H1 (cell line): Measurements from ENCODE around the gene SLC26A8. TPM values are rescaled to one million over a fixed set of nuclear protein-coding genes. Genes with fewer than 3 reads are reported as not detected.

Experiments
- CTCF ChIA-PET: fragments of 300-600 bp; sonication (Branson Sonifier 250); formaldehyde crosslinking; loops from one replicate; lab custom pipeline; 2021; ENCODE audit not compliant: partially characterized antibody; lab: Charles Lee
- POLR2A ChIA-PET: fragments of 300-600 bp; sonication (Branson Sonifier 250); formaldehyde crosslinking; loops from one replicate; lab custom pipeline; 2021; ENCODE audit warnings: inconsistent platforms; ENCODE audit not compliant: partially characterized antibody; lab: Charles Lee
- DNase-seq, 2 experiments: peaks; one replicate each; pipeline versions ENCODE4 v3.0.0 to v3.0.0-alpha.2; 2010 to 2022; ENCODE audit warnings: low spot score in 2 of 2, low read depth in 1 of 2, mixed read lengths in 1 of 2
- FAIRE-seq: peaks from 2 replicates; lab custom pipeline; 2011; peaks lifted over from hg19 to GRCh38; lab: Jason Lieb, UNC
- H2AFZ ChIP-seq: 2 replicates; pipeline ENCODE4 v1.8.1; 2012; ENCODE audit warnings: low read length, inconsistent platforms
- H2AK5ac ChIP-seq: 2 replicates; pipeline ENCODE4 v1.6.1; 2013; ENCODE audit warnings: low read depth, low read length
- H2BK120ac ChIP-seq: replicated peaks from 2 replicates; pipeline ENCODE3; 2013; ENCODE audit warnings: low read depth, low read length, inconsistent platforms
- H2BK12ac ChIP-seq: 2 replicates; pipeline ENCODE4 v1.6.1; 2013; ENCODE audit warnings: low read depth, low read length
- H2BK15ac ChIP-seq: 2 replicates; pipeline ENCODE4 v1.6.1; 2013; ENCODE audit warnings: low read length
- H2BK20ac ChIP-seq: 2 replicates; pipeline ENCODE4 v1.6.1; 2013; ENCODE audit warnings: low read length
- H2BK5ac ChIP-seq: 2 replicates; pipeline ENCODE4 v1.6.1; 2013; ENCODE audit warnings: low read depth, low read length
- H3K14ac ChIP-seq: 2 replicates; pipeline ENCODE4 v1.6.1; 2013; ENCODE audit warnings: inconsistent platforms; ENCODE audit not compliant: insufficient read length
- H3K18ac ChIP-seq: 2 replicates; pipeline ENCODE4 v1.6.1; 2013; ENCODE audit warnings: low read length; ENCODE audit errors: extremely low read depth
- H3K23ac ChIP-seq: 2 replicates; pipeline ENCODE4 v1.6.1; 2013; ENCODE audit warnings: inconsistent platforms; ENCODE audit not compliant: insufficient read length
- H3K23me2 ChIP-seq: 2 replicates; pipeline ENCODE4 v1.6.1; 2013; ENCODE audit warnings: low read depth, low read length
- H3K27ac ChIP-seq: 2 replicates; pipeline ENCODE4 v1.6.1; 2011; ENCODE audit warnings: low read depth, low read length, inconsistent platforms
- H3K27me3 ChIP-seq, 4 experiments: replicated peaks in 1 of 4; 1 replicate in 1 of 4; 2 replicates in 3 of 4; pipeline versions ENCODE4 v1.6.1 to v1.8.1; 2011 to 2013; ENCODE audit warnings: low read length in 3 of 4, mild to moderate bottlenecking in 3 of 4, inconsistent platforms in 2 of 4, mixed read lengths in 2 of 4, moderate library complexity in 1 of 4; ENCODE audit not compliant: control insufficient read depth in 3 of 4, insufficient read depth in 3 of 4; ENCODE audit errors: extremely low read depth in 1 of 4
- H3K36me3 ChIP-seq, 4 experiments: 2 replicates each; pipeline versions ENCODE4 v1.6.1 to v1.8.1; 2011 to 2013; ENCODE audit warnings: mild to moderate bottlenecking in 4 of 4, low read length in 3 of 4, moderate library complexity in 2 of 4, control low read depth in 1 of 4, inconsistent platforms in 1 of 4; ENCODE audit not compliant: insufficient read depth in 4 of 4, control insufficient read depth in 2 of 4
- H3K4ac ChIP-seq: replicated peaks from 2 replicates; pipeline ENCODE3; 2013; ENCODE audit warnings: low read length, low read depth, mixed read lengths, inconsistent platforms; ENCODE audit not compliant: insufficient read length
- H3K4me1 ChIP-seq, 4 experiments: replicated peaks in 1 of 4; 1 replicate in 1 of 4; 2 replicates in 3 of 4; pipeline versions ENCODE4 v1.6.1 to v1.8.1; 2011 to 2013; ENCODE audit warnings: low read length in 3 of 4, inconsistent platforms in 2 of 4, mixed read lengths in 1 of 4; ENCODE audit not compliant: insufficient read depth in 4 of 4, control insufficient read depth in 3 of 4
- H3K4me2 ChIP-seq, 2 experiments: 2 replicates each; pipeline versions ENCODE4 v1.6.1 to v1.8.1; 2011 to 2013; ENCODE audit warnings: low read depth in 2 of 2, low read length in 2 of 2, control low read depth in 1 of 2, inconsistent platforms in 1 of 2, mild to moderate bottlenecking in 1 of 2; ENCODE audit not compliant: insufficient read depth in 1 of 2
- H3K4me3 ChIP-seq, 4 experiments: fragments of 200-600, 300-600 bp in 1 of 4; sonication (generic), shearing (Covaris generic), sonication (Bioruptor Twin) in 1 of 4; 2 replicates each; pipeline versions ENCODE4 v1.5.1 to v1.8.1; 2011 to 2016; ENCODE audit warnings: low read length in 4 of 4, low read depth in 3 of 4, control low read depth in 2 of 4, inconsistent platforms in 2 of 4, mild to moderate bottlenecking in 2 of 4, mixed read lengths in 1 of 4, moderate library complexity in 1 of 4; ENCODE audit not compliant: insufficient read depth in 2 of 4; ENCODE audit errors: extremely low read depth in 1 of 4
- H3K56ac ChIP-seq: replicated peaks from 2 replicates; pipeline ENCODE3; 2013; ENCODE audit warnings: low read depth, mild to moderate bottlenecking, mixed read lengths, low read length, inconsistent platforms; ENCODE audit not compliant: insufficient read length
- H3K79me1 ChIP-seq: 2 replicates; pipeline ENCODE4 v1.6.1; 2013; ENCODE audit warnings: low read depth, low read length, control low read depth
- H3K79me2 ChIP-seq, 2 experiments: 2 replicates each; pipeline versions ENCODE4 v1.6.1 to v1.8.1; 2012 to 2013; ENCODE audit warnings: low read length in 2 of 2, mild to moderate bottlenecking in 2 of 2, inconsistent platforms in 1 of 2; ENCODE audit not compliant: insufficient read depth in 2 of 2, control insufficient read depth in 1 of 2
- H3K9ac ChIP-seq, 4 experiments: replicated peaks in 1 of 4; 1 replicate in 1 of 4; 2 replicates in 3 of 4; pipeline versions ENCODE4 v1.6.1 to v1.8.1; 2011 to 2013; ENCODE audit warnings: low read depth in 3 of 4, low read length in 3 of 4, control low read depth in 2 of 4, mild to moderate bottlenecking in 2 of 4, moderate library complexity in 2 of 4, inconsistent platforms in 1 of 4; ENCODE audit errors: extremely low read depth in 1 of 4
- H3K9me3 ChIP-seq, 2 experiments: 2 replicates each; pipeline versions ENCODE4 v1.6.1 to v1.8.1; 2012 to 2013; ENCODE audit warnings: mild to moderate bottlenecking in 2 of 2, moderate library complexity in 2 of 2, control low read depth in 1 of 2, inconsistent platforms in 1 of 2, low read depth in 1 of 2, low read length in 1 of 2, mixed read lengths in 1 of 2; ENCODE audit not compliant: insufficient read depth in 2 of 2
- H4K20me1 ChIP-seq, 2 experiments: replicated peaks in 1 of 2; 2 replicates each; pipeline versions ENCODE3 to v1.8.1; 2011 to 2013; ENCODE audit warnings: inconsistent platforms in 2 of 2, low read length in 2 of 2, mild to moderate bottlenecking in 1 of 2; ENCODE audit not compliant: insufficient read depth in 2 of 2, control insufficient read depth in 1 of 2
- H4K5ac ChIP-seq: 2 replicates; pipeline ENCODE4 v1.6.1; 2013; ENCODE audit warnings: low read length, low read depth, mixed read lengths, inconsistent platforms; ENCODE audit not compliant: insufficient read length
- H4K8ac ChIP-seq: 2 replicates; pipeline ENCODE4 v1.8.0; 2013; ENCODE audit warnings: mild to moderate bottlenecking, moderate library complexity, low read length, inconsistent platforms; ENCODE audit not compliant: insufficient read depth; ENCODE audit errors: extremely low read depth
- H4K91ac ChIP-seq: replicated peaks from 2 replicates; pipeline ENCODE3; 2013; ENCODE audit warnings: low read length, mixed read lengths, inconsistent platforms; ENCODE audit not compliant: insufficient read length
- EP300 ChIP-seq, 2 experiments: IDR thresholded peaks; 1 replicate in 1 of 2; 2 replicates in 1 of 2; pipeline ENCODE4 v1.6.1; 2011 to 2012; ENCODE audit warnings: low read depth in 2 of 2, low read length in 2 of 2, mild to moderate bottlenecking in 2 of 2, borderline replicate concordance in 1 of 2, inconsistent platforms in 1 of 2, moderate library complexity in 1 of 2
- NANOG ChIP-seq: IDR thresholded peaks from 2 replicates; pipeline ENCODE4 v1.6.1; 2011; ENCODE audit warnings: low read length, low read depth, mild to moderate bottlenecking, inconsistent platforms; ENCODE audit not compliant: insufficient read depth, poor library complexity, severe bottlenecking
- polyA plus RNA-seq, 7 experiments: library from polyadenylated mRNA; depleted of rRNA in 3 of 7; stranded (reverse) in 5 of 7; unstranded in 2 of 7; fragments of >200 nt in 5 of 7; fragments of 200-250 nt in 2 of 7; gene quantifications; 1 replicate in 5 of 7; 2 replicates in 1 of 7; 4 replicates in 1 of 7; pipeline versions ENCODE4 v1.2.1 to v1.2.3, GENCODE V29; 2011 to 2013; ENCODE audit warnings: missing spikeins in 2 of 7, mixed read lengths in 2 of 7
- total RNA-seq: library from RNA; stranded (reverse); fragmentation: NEBNext Ultra II Directional; extraction: Animal tissue kit (Norgen Biotek cat#: 25700); gene quantifications from 2 replicates; pipeline ENCODE4 v1.2.1, GENCODE V29; 2021

The SLC26A8 gene
- total and polyA plus RNA-seq, 2 of the 8 experiments (the other 6 are each of a cell fraction or from before 2014, with no cell fraction given), result 0.56 to 0.57 TPM

DNA sequence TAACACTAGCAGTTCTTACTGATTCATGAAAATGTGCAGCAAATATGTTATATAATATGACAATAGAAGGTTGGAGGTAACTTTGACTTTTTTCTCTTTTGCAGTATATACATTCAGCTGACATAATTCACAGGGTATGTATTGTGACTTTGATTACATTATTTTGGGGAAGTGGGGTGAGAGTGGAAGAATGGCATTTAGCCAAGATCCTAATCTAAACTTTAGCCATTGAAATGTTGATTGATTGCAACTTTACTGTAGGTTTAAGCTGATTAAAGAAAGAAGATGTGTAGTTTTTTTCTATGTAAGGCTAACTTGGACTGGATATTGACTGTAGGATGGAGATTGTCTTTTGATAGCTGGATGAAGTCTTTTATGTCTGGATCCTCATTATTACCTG lies 49.1 kb upstream of the SLC26A8 start:
- no peak overlapping the region for H2BK20ac ChIP-seq
- no peak overlapping the region for H2BK5ac ChIP-seq
- H2BK12ac ChIP-seq, result no peak overlapping the region
- H3K4me1 ChIP-seq, result no peaks in the 10 kb centered on the region
- ChIA-PET POLR2A (no interaction called here), CTCF (interaction anchor here (0.7 to 1.9 kb wide), 6 partner anchors 12 to 48 kb away, joined by 4 to 13 read pairs (median 5); no protein-coding TSS in a partner anchor)
- H3K27ac ChIP-seq, result no peak overlapping the region
- FAIRE-seq (no peak), DNase-seq (no peak)
- H3K14ac ChIP-seq, result no peak overlapping the region
- H4K20me1 ChIP-seq, result no peaks in the 10 kb centered on the region
- H3K4ac ChIP-seq, result no peak overlapping the region
- no peak overlapping the region for H4K5ac ChIP-seq
- H3K23me2 ChIP-seq, result no peaks in the 10 kb centered on the region
- H4K8ac ChIP-seq, result no peak overlapping the region
- peaks cover 0 to 2% (median 2%) of the 10 kb centered on the region in 4 experiments; a peak in 3 of 8 replicates for H3K36me3 ChIP-seq
- H2AFZ ChIP-seq, result no peak overlapping the region
- H3K27me3 ChIP-seq, result no peaks in the 10 kb centered on the region
- no peak overlapping the region for H3K4me3 ChIP-seq
- TF ChIP-seq NANOG (no peak), EP300 (IDR thresholded peaks at IDR 0.05; ENCODE audit: borderline replicate concordance in 1 of 2, low read depth in 2 of 2, low read length in 2 of 2) (no peak)
- H4K91ac ChIP-seq, result no peak overlapping the region
- H3K18ac ChIP-seq, result no peak overlapping the region
- no peak overlapping the region for H3K23ac ChIP-seq
- H3K79me1 ChIP-seq, result no peaks in the 10 kb centered on the region
- no peaks in the 10 kb centered on the region for H3K9me3 ChIP-seq
- H2BK120ac ChIP-seq, result no peak overlapping the region
- H3K9ac ChIP-seq, result no peak overlapping the region
- peaks cover 0 to 4% of the 10 kb centered on the region in 2 experiments; a peak in 2 of 4 replicates for H3K79me2 ChIP-seq
- no peak overlapping the region for H2AK5ac ChIP-seq
- no peak overlapping the region for H3K4me2 ChIP-seq
- H2BK15ac ChIP-seq, result no peak overlapping the region
- H3K56ac ChIP-seq, result peak overlapping the region; percentile 28
